GM18870 (cell line): ENCODE measurements around the gene GPAT2.
"Not testable (repeated sequence)": the region's sequence is repeated elsewhere in the genome, so short reads cannot be mapped to it uniquely, and the experiment has no call there.

Experiments used
- ATAC-seq: cut with Tn5 transposase; IDR thresholded peaks from one replicate; pipeline ENCODE4 v1.9.1; 2021; ENCODE audit warnings: moderate library complexity; ENCODE audit not compliant: unreplicated experiment

Gene GPAT2

GRCh38 chr2:96065381-96065930 lies 30.7 kb upstream of the GPAT2 start:
- ATAC-seq: no peak

- not testable (repeated sequence) for ATAC-seq
Measured at GRCh38 chr2:96064760-96065159, 30.0 kb upstream of the GPAT2 start.

DNA sequence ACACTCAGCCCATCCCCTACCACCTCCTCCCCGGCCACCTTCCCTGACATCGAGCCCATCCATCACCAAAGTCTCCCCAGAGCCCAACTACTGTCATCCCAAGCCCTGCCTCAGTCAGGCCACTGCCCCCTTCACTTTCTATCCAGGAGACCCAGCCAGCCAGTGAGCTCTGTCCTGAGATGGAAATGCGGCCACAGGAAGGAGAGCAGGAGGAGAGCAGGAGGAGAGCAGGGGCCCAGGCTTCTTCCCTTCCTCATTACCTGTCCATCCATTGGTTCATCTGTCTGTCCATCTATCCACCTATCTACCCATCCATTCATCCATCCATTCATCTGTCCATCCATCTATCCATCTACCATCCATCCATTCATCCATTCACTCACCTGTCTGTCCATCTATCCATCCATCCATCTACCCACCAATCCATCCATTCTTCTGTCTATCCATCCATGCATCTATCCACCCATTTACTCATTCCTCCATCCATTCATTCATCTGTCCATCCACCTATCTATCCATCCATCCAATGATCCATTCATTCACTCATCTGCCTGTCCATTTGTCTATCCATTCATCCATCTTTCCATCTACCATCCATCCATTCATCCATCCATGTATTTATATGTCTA lies 29.4 kb upstream of the GPAT2 start:
- ATAC-seq: not testable (repeated sequence)

- not testable (repeated sequence) for ATAC-seq
Measured at GRCh38 chr2:96063116-96063899, 28.6 kb upstream of the GPAT2 start.

DNA sequence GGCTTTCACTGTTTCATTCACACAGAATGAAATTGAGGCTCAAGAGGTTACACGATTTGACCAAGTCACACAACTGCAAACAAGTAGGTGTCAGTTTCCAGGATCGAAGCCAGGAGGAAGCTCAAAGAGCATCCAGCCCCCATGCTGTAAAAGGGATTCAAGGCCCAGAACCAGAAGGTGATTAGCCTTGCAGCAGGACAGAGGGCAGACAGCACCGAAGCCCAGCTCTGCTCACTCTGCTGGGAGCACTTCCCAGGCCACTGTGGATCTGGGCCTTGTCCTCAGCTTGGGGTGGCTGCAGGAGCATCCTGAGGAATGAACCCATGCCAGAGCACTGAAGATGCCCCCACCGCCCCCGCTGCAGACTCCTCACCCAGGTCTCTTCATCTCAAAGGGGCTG lies 27.8 kb upstream of the GPAT2 start:
- ATAC-seq: not testable (repeated sequence)

DNA sequence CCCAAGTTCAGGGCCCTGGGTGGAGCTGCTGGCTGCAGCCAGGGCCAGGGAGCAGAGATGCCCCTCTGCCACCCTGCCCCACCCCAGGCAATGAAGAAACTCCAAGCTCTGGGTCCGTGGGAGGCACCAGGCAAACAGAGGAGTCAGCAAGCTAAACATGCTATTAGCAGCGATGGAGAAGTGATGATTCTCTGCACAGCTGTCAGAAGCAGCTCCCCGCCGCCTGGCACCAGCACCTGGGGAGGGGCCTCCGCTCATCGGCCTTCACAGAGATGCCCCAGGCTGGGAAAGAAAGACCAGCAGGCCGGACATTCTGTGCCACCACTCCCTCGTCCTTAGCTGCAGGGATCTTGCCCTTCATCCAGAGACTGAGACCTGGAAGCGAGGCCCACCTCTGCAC lies 27.2 kb upstream of the GPAT2 start:
- ATAC-seq: not testable (repeated sequence)

DNA sequence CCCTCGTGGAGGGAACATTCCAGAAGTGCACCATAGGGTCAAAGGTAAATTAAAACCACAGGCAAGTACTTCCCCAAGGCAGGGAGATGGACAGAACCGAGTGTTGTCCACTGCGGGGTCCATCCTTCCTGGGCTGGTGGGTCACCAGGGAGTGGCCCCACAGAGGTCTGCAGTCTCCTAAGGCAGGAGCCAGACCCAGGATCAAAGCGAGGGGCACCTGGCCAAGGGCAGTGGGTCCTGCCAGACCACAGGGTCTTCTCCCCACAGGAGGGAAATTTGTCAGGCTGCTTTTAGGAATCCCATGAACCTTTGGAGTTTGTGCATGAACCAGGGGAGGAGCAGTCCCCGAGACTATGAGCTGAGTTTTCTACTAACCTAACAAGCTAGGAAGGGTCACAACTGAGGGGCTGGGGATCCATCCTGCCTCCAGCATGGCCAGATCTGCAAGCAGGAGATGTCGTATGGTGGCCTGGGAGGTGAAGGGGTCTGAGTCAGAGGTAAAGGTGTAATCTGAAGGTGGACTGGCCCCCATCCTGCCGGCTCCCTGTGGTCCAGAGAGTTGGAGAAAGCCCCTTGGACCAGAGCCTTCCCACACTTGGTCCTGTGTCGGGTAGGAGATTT lies 26.6 kb upstream of the GPAT2 start:
- not testable (repeated sequence) for ATAC-seq

DNA sequence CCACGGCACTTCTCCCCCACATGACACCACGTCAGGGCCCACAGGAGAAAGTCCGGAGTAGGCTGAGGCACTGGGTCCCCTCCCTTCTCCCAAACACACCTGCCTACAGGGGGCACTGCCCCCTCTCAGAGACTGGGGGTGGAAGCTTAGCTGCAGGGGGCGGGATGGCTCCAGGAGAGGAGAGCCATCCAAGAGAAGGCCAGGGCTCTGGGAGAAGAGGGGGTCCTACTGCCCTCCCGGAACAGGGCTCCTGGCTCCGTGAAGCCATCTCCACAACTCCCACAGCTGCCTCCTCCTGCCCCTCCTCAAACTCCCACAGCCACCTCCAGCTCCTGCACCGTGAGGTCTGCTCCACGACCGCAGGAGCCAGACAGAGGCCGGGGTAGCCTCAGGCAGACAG lies 25.6 kb upstream of the GPAT2 start:
- not testable (repeated sequence) for ATAC-seq

- ATAC-seq: not testable (repeated sequence)
Measured at GRCh38 chr2:96059443-96059842, 24.7 kb upstream of the GPAT2 start.

DNA sequence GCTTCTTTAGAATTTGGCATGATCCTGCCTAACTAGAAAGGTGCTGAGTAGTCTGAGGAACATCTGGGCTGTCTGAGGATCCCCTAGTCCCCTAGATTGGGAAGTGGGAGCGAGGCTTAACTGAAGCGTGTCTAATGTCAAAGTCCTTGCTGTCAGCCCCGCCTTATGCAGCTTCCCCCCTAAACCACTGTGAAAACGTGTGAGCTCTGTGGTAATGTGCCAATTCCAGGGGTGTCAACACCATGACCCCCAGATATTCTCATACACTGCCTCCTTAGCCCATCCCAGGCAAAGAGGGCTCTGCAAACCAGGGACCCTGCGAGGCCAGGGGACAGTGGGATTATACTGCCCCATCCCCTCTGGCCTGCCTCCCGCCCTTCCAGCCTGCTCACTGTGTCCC lies 21.1 kb upstream of the GPAT2 start:
- not testable (repeated sequence) for ATAC-seq

DNA sequence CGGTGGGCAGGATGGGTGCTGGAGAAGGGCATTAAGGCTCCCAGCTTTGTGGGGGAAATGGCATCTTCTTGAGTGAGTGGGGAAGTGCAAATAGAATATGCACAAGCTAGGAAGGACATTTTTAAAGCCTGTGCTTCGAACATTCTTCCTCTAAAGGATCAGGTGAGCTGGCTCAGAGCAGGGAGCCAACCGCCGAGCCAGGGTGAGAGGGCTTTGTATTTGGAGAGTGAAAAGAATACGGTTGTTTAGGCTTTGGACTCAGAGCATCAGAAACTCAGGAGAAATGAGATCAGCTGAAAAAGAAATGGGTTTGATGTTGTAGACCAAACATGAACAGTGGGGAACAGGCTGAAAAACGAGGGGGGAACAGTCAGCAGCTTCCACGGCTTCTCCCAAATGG lies 19.8 kb upstream of the GPAT2 start:
- ATAC-seq: not testable (repeated sequence)

DNA sequence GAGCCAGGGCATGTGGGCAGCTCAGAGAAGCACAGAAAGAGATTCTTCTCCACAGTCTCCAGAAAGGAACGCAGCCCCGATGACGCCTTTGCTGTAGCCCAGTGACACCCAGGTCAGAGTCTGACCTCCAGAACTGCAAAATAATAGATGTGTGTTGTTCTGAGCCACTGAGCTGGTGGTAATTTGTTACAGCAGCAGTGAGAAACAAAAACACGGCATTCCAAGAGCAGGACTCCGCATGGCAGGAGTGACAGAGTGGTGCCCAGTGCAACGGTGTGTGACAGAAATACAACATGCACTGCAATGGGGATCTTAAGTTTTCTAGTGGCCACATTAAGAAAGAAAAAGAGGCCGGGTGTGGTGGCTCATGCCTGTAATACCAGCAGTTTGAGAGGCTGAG lies 18.7 kb upstream of the GPAT2 start:
- ATAC-seq: not testable (repeated sequence)

GRCh38 chr2:96052632-96053031 lies 17.9 kb upstream of the GPAT2 start:
- ATAC-seq: not testable (repeated sequence)

DNA sequence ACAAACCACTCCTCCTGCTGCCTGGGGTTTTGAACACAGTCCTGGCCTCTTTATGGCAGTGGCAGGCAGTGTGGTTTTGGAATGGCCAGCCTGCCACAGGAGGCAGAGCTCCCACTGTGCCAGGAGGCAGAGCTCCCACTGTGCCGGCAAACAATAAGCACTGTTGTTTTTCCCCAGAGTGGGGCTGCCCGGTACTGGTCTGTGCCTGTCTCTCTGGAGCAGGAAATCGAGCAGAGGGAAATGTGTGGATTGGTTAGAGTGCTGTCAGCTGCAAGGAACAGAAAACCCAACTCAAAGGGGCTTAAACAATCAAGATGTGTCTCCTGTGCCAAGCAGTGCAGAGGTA lies 15.2 kb upstream of the GPAT2 start:
- not testable (repeated sequence) for ATAC-seq

DNA sequence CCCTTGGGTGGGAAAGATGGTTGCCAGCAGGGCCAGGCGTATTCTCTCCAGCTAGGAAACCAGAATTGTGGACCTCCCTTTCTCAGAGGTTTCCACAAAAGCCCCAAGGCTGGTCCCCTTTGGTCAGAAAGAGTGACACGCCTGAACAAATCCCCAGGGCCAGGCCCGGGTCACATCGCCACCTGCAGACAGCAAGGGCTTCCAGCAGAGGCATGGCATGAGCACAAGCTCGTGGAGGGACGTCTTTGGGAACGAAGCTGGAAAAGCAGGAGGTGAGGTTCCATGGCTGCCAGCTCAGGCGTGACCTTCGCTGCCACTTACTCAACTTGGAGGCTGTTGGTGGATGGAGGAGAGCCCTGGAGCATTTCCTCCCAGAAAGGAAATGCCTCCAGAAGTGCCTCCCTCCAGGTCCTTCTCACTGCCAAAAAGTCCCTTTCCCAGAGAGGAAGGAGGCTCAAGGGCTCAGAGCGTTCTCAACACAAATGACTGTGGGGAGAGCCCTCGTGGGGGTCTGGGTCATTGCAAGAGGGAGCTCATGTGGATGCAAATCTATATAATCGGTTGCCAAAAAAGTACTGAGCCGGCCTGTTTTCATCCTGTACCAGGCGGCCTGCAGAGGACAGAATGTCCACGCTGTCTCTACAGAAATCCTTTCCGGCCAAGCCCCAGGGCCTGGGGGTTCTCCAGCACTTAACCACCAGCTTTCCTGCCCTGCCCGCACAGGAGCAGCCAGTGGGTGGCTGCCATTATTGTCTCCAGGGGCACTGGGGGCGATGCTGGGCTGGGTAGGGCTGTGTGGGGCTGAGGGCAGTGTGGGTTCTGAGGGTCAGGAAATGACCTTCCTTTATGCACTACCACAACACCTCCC lies 14.6 kb upstream of the GPAT2 start:
- not testable (repeated sequence) for ATAC-seq

GRCh38 chr2:96035554-96035953 lies 838 bp upstream of the GPAT2 start:
- ATAC-seq: not testable (repeated sequence)

DNA sequence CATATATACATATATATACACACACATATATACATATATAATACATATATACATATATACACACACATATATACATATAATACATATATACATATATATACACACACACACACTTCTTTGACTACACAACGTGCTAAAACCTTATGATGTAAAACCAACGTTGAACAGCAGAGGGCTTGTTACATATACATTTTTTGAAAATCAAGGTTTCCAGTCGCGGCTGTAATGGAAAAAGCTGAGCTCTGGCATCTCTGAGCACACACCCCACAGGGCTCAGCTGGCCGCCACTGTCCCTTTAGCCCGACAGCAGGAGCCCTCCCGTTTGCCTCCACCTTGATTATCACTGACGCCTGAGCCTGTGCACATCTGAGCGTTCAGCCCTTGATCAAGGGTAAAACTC lies 719 bp downstream of the GPAT2 start:
- ATAC-seq: not testable (repeated sequence)

DNA sequence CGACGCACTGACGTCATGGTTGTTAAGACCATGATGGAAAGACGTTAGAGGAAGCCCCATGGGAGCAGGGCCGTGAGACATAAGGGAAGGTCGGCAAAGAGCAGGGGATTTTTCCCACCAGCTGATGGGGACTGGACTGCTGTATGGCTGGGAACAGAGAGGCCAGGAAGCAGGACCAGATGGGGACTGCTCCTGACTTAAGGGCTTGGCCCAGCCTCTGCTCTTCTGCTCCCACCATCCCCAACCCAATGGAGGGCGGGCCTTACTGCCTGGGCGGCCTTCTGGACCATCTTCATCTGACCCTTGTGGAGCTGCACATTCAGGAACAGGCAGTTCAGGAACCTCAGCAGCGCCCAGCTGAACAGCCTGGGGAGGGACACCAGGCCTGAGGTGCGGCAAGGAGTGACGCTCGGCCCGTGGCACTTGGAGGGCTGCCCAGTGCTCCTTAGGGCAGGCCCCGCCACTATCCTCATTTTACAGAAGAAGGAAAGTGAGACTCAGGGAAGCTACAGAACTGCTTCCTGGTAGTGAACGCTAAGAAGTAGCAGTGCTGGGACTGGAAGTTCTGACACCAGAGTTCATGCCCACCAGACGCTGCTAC lies 6.9 kb downstream of the GPAT2 start:
- not testable (repeated sequence) for ATAC-seq

GRCh38 chr2:96025755-96026154 lies 9.0 kb downstream of the GPAT2 start:
- not testable (repeated sequence) for ATAC-seq

GRCh38 chr2:96025194-96025492 lies 9.6 kb downstream of the GPAT2 start:
- no peak for ATAC-seq
